T-helper 1 cell treated with Interleukin-12 subunit alpha and Interleukin-12 subunit beta and Interleukin-4 antibody, amounts not matched to agents 30 ng/mL and 1 ng/mL, for 36 hours (primary cell): Measurements from ENCODE around the gene OPN1MW3. TPM values are rescaled to one million over a fixed set of nuclear protein-coding genes. Genes with fewer than 3 reads are reported as not detected.

Source experiments
- total RNA-seq: library from RNA; stranded (reverse); gene quantifications from 2 replicates; pipeline ENCODE4 v1.2.3, GENCODE V29; 2022

The OPN1MW3 gene
- total RNA-seq, 1 donor from 2014 or later: not detected

Other genes with a start within 250 kb of the OPN1MW3 start
- 131 and 144 TPM in 2 replicates for gene IRAK1, start 237.7 kb upstream of the OPN1MW3 start, total RNA-seq
- gene MECP2, start 159.9 kb upstream of the OPN1MW3 start, total RNA-seq: 69.8 and 71.4 TPM in 2 replicates
- not detected in 2 replicates for gene OPN1LW, start 113.3 kb upstream of the OPN1MW3 start, total RNA-seq
- not detected in 2 replicates for gene OPN1MW, start 75.0 kb upstream of the OPN1MW3 start, total RNA-seq
- gene OPN1MW2, start 37.8 kb upstream of the OPN1MW3 start, total RNA-seq: not detected in 2 replicates
- not detected in 2 replicates for gene TEX28, start 37.5 kb downstream of the OPN1MW3 start, total RNA-seq
- gene TKTL1, start 38.2 kb downstream of the OPN1MW3 start, total RNA-seq: 1.1 and 1.5 TPM in 2 replicates
- 1,498 and 1,525 TPM in 2 replicates for gene FLNA, start 117.1 kb downstream of the OPN1MW3 start, total RNA-seq
- gene EMD, start 121.7 kb downstream of the OPN1MW3 start, total RNA-seq: 55.9 and 60.2 TPM in 2 replicates
- 2,525 and 2,615 TPM in 2 replicates for gene RPL10, start 140.8 kb downstream of the OPN1MW3 start, total RNA-seq
- 17.3 and 21.8 TPM in 2 replicates for gene DNASE1L1, start 151.7 kb downstream of the OPN1MW3 start, total RNA-seq
- gene TAFAZZIN, start 154.0 kb downstream of the OPN1MW3 start, total RNA-seq: 91.3 and 91.8 TPM in 2 replicates
- gene ATP6AP1, start 171.1 kb downstream of the OPN1MW3 start, total RNA-seq: 61.3 and 63.8 TPM in 2 replicates
- 119 TPM in 2 replicates for gene GDI1, start 179.6 kb downstream of the OPN1MW3 start, total RNA-seq
- 85.2 and 90.9 TPM in 2 replicates for gene FAM50A, start 186.6 kb downstream of the OPN1MW3 start, total RNA-seq
- gene PLXNA3, start 200.7 kb downstream of the OPN1MW3 start, total RNA-seq: 37.3 and 43.8 TPM in 2 replicates
- gene LAGE3, start 221.7 kb downstream of the OPN1MW3 start, total RNA-seq: 56.8 and 58.6 TPM in 2 replicates
- gene UBL4A, start 229.0 kb downstream of the OPN1MW3 start, total RNA-seq: 45.4 and 47.8 TPM in 2 replicates
- gene SLC10A3, start 233.0 kb downstream of the OPN1MW3 start, total RNA-seq: 23.4 and 25.2 TPM in 2 replicates